IMR-90 (cell line): ENCODE results near the gene MS4A18. TPM values are rescaled to one million over a fixed set of nuclear protein-coding genes. Genes with fewer than 3 reads are reported as not detected.

ENCODE experiments used
- ATAC-seq: fragments of 200-7000 bp; cut with Tn5 transposase; 2 replicates; pipeline ENCODE4 v1.9.1; 2020; ENCODE audit warnings: low read depth, mild to moderate bottlenecking, moderate library complexity
- BruUV-seq: library from RNA; stranded (reverse); fragments of 400-500 nt; replicated peaks from 2 replicates; lab custom pipeline; 2021; lab: Mats Ljungman, UMichigan
- CTCF ChIA-PET: fragments of 300-600 bp; formaldehyde crosslinking; extraction: SDS; loops from one replicate; lab custom pipeline; 2021; ENCODE audit warnings: antibody characterized with exemption; lab: Yijun Ruan, JAX
- POLR2A ChIA-PET: fragments of 300-600 bp; sonication (Branson Sonifier 250); formaldehyde crosslinking; loops from one replicate; lab custom pipeline; 2022; ENCODE audit warnings: antibody characterized with exemption; ENCODE audit not compliant: unreplicated experiment; lab: Charles Lee
- DNase-seq: peaks from one replicate; pipeline ENCODE4 v3.0.0; 2013
- H2AFZ ChIP-seq: replicated peaks from 2 replicates; pipeline ENCODE3; 2013; ENCODE audit warnings: low read length, mild to moderate bottlenecking; ENCODE audit not compliant: poor library complexity
- H2AK5ac ChIP-seq: 2 replicates; pipeline ENCODE4 v1.6.1; 2013; ENCODE audit warnings: low read depth, low read length, inconsistent platforms
- H2AK9ac ChIP-seq: replicated peaks from 2 replicates; pipeline ENCODE3; 2013; ENCODE audit warnings: mild to moderate bottlenecking, low read depth, low read length, moderate library complexity; ENCODE audit not compliant: poor library complexity
- H2BK120ac ChIP-seq: 2 replicates; pipeline ENCODE4 v1.6.1; 2013; ENCODE audit warnings: low read depth, low read length, inconsistent platforms
- H2BK15ac ChIP-seq: 3 replicates; pipeline ENCODE4 v1.6.1; 2013; ENCODE audit warnings: low read depth, low read length, inconsistent platforms
- H2BK20ac ChIP-seq: 2 replicates; pipeline ENCODE4 v1.6.1; 2013; ENCODE audit warnings: low read depth, mild to moderate bottlenecking, inconsistent platforms, low read length, moderate library complexity
- H2BK5ac ChIP-seq: 2 replicates; pipeline ENCODE4 v1.6.1; 2013; ENCODE audit warnings: mild to moderate bottlenecking, low read depth, low read length, inconsistent platforms; ENCODE audit not compliant: poor library complexity, severe bottlenecking
- H3K14ac ChIP-seq: replicated peaks from 2 replicates; pipeline ENCODE4 v1.6.1; 2013; ENCODE audit warnings: low read depth, low read length, inconsistent platforms
- H3K18ac ChIP-seq: 2 replicates; pipeline ENCODE4 v1.6.1; 2013; ENCODE audit warnings: low read depth, low read length, control low read depth
- H3K23ac ChIP-seq: 2 replicates; pipeline ENCODE4 v1.6.1; 2013; ENCODE audit warnings: low read depth, low read length, inconsistent platforms
- H3K27ac ChIP-seq: 2 replicates; pipeline ENCODE4 v1.5.1; 2013; ENCODE audit warnings: mild to moderate bottlenecking, control low read depth, low read length; ENCODE audit not compliant: insufficient read depth
- H3K27me3 ChIP-seq: 2 replicates; pipeline ENCODE4 v1.6.1; 2013; ENCODE audit warnings: low read length; ENCODE audit not compliant: control insufficient read depth, insufficient read depth
- H3K36me3 ChIP-seq: 2 replicates; pipeline ENCODE4 v1.6.1; 2013; ENCODE audit warnings: low read length, mixed read lengths; ENCODE audit not compliant: control insufficient read depth, insufficient read depth
- H3K4ac ChIP-seq: 2 replicates; pipeline ENCODE4 v1.6.1; 2013; ENCODE audit warnings: low read depth, low read length, inconsistent platforms
- H3K4me1 ChIP-seq: 2 replicates; pipeline ENCODE4 v1.6.1; 2013; ENCODE audit warnings: low read length, mixed read lengths; ENCODE audit not compliant: control insufficient read depth, insufficient read depth
- H3K4me2 ChIP-seq: 2 replicates; pipeline ENCODE4 v1.6.1; 2013; ENCODE audit warnings: low read depth, mild to moderate bottlenecking, control low read depth, low read length, moderate library complexity
- H3K4me3 ChIP-seq: 2 replicates; pipeline ENCODE4 v1.5.1; 2013; ENCODE audit warnings: low read depth, mild to moderate bottlenecking, control low read depth, low read length, moderate library complexity; ENCODE audit not compliant: insufficient read depth
- H3K56ac ChIP-seq: 2 replicates; pipeline ENCODE4 v1.6.1; 2013; ENCODE audit warnings: low read length, inconsistent platforms; ENCODE audit not compliant: insufficient read depth; ENCODE audit errors: extremely low read depth
- H3K79me1 ChIP-seq, 2 experiments: 2 replicates each; pipeline ENCODE4 v1.6.1; 2013; ENCODE audit warnings: low read length in 2 of 2, inconsistent platforms in 1 of 2, low read depth in 1 of 2
- H3K9ac ChIP-seq: 2 replicates; pipeline ENCODE4 v1.6.1; 2013; ENCODE audit warnings: low read depth, low read length, control low read depth
- H3K9me1 ChIP-seq: 2 replicates; pipeline ENCODE4 v1.6.1; 2013; ENCODE audit warnings: low read length, inconsistent platforms; ENCODE audit not compliant: insufficient read depth
- H3K9me3 ChIP-seq: 2 replicates; pipeline ENCODE4 v1.6.1; 2013; ENCODE audit warnings: low read length; ENCODE audit not compliant: control insufficient read depth, insufficient read depth
- H4K20me1 ChIP-seq: 2 replicates; pipeline ENCODE4 v1.6.1; 2013; ENCODE audit warnings: low read length, inconsistent platforms; ENCODE audit not compliant: insufficient read depth
- H4K5ac ChIP-seq: 2 replicates; pipeline ENCODE4 v1.6.1; 2013; ENCODE audit warnings: mild to moderate bottlenecking, low read depth, low read length, control low read depth
- H4K8ac ChIP-seq, 2 experiments: 2 replicates each; pipeline ENCODE4 v1.6.1; 2013; ENCODE audit warnings: low read depth in 2 of 2, low read length in 2 of 2, control low read depth in 1 of 2, inconsistent platforms in 1 of 2
- H4K91ac ChIP-seq: 2 replicates; pipeline ENCODE4 v1.6.1; 2013; ENCODE audit warnings: low read depth, low read length, inconsistent platforms; ENCODE audit not compliant: insufficient read depth
- FOS ChIP-seq: fragments of 150-350 bp; IDR thresholded peaks from 2 replicates; pipeline ENCODE4 v1.6.1; 2016; ENCODE audit warnings: low read depth, low read length
- MAFK ChIP-seq: IDR thresholded peaks from 2 replicates; pipeline ENCODE4 v1.6.1; 2012; ENCODE audit warnings: low read depth, low read length, improper control_type of control experiment
- RAD21 ChIP-seq: IDR thresholded peaks from 2 replicates; pipeline ENCODE4 v1.6.1; 2012; ENCODE audit warnings: low read length, improper control_type of control experiment
- RCOR1 ChIP-seq: IDR thresholded peaks from 2 replicates; pipeline ENCODE4 v1.6.1; 2012; ENCODE audit warnings: mild to moderate bottlenecking, low read length, improper control_type of control experiment; ENCODE audit not compliant: insufficient replicate concordance
- WGBS, 2 experiments: methylation state at CpG; one replicate each; pipeline versions ENCODE4 v1.1.5 to v1.1.7; 2013; ENCODE audit warnings: missing lambda C conversion rate in 2 of 2; ENCODE audit not compliant: insufficient read length in 1 of 2; ENCODE audit errors: extremely low coverage in 2 of 2; 5-methylcytosine and 5-hydroxymethylcytosine counted together
- dilution Hi-C: fragments of 300-500 bp; cut with HindIII; formaldehyde crosslinking; loops from one replicate; pipeline ENCODE4 v1.14.3; 2018; ENCODE audit warnings: low sequenced_read_pairs; ENCODE audit not compliant: unreplicated experiment
- in situ Hi-C: fragments of 300-500 bp; cut with MboI; formaldehyde crosslinking; loops from 3 replicates; pipeline ENCODE4 v1.14.3; 2019; ENCODE audit warnings: low sequenced_read_pairs, inconsistent platforms, mixed read lengths
- intact Hi-C: fragments of 100-400 bp; cut with micrococcal nuclease; formaldehyde crosslinking; loops from 2 replicates; pipeline ENCODE4 v1.10.0; 2022
- polyA plus RNA-seq, 3 experiments: library from polyadenylated mRNA; depleted of rRNA; stranded (reverse); fragments of >200 nt; gene quantifications; 2 replicates each; pipeline ENCODE4 v1.2.3, GENCODE V29; 2012; ENCODE audit warnings: low replicate concordance in 1 of 3
- total RNA-seq: library from RNA; depleted of rRNA; stranded (reverse); fragments of >200 nt; gene quantifications from 2 replicates; pipeline ENCODE4 v1.2.3, GENCODE V29; 2012

MS4A18 gene
- total and polyA plus RNA-seq, 2 of the 4 experiments (the other 2 are of a cell fraction) = not detected

DNA sequence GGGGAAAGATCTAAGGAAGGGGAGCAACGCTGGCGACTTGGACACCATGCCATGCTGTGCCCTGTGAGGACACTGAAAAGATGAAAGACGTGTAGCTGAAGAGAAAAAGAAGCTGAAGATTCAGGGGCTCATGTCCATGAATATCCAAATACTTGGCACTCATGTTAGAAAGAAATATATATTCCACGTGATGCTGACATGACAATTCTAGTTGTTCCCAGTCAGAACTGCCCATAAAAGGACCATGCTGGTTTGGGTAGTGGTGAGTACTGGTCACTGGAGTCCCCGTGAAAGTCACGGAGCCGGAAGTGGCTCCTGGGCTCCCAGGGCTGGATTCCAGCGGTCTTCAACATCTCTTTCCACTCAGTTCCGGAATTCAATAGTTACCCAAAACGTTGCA lies 42.0 kb downstream of the MS4A18 start:
- Histone ChIP-seq H2AK5ac (no peak overlapping the region), H3K9me3 (no peaks in the 10 kb centered on the region), H3K4me1 (no peaks in the 10 kb centered on the region), H3K9me1 (no peaks in the 10 kb centered on the region), H3K18ac (no peak overlapping the region), H2BK15ac (no peak overlapping the region), H4K8ac (no peak overlapping the region), H3K4me3 (no peak overlapping the region), H3K14ac (no peak overlapping the region), H4K91ac (no peak overlapping the region), H3K9ac (no peak overlapping the region), H3K23ac (no peak overlapping the region), H3K27ac (no peak overlapping the region), H2AK9ac (no peak overlapping the region), H2BK20ac (no peak overlapping the region), H3K4me2 (no peak overlapping the region), H2AFZ (no peak overlapping the region), H3K4ac (no peak overlapping the region), H3K79me1 (no peaks in the 10 kb centered on the region), H3K56ac (no peak overlapping the region), H4K5ac (no peak overlapping the region), H3K27me3 (peaks cover 11% of the 10 kb centered on the region), H3K36me3 (no peaks in the 10 kb centered on the region), H4K20me1 (no peaks in the 10 kb centered on the region), H2BK5ac (no peak overlapping the region), H2BK120ac (no peak overlapping the region)
- WGBS, 2 experiments = no CpG with 5 or more reads among the region's 10 CpGs
- dilution Hi-C loops = no loop called here
- BruUV-seq = no TSS peak
- no peak for DNase-seq
- ChIA-PET POLR2A (no interaction called here), CTCF (no interaction called here)
- intact Hi-C loops = no loop called here
- no peak for TF ChIP-seq RCOR1
- no peak for TF ChIP-seq RAD21
- TF ChIP-seq MAFK = peak; percentile 64
- no peak for TF ChIP-seq FOS
- no peak for ATAC-seq
- in situ Hi-C loops = no loop called here
